Embryonic facial prominence (tissue), 1 donor: ENCODE data around the gene RNASE1.

Experiments
- DNase-seq: peaks from one replicate; pipeline ENCODE4 v3.0.0-alpha.2; 2016; ENCODE audit errors: extremely low spot score

Gene RNASE1

DNA sequence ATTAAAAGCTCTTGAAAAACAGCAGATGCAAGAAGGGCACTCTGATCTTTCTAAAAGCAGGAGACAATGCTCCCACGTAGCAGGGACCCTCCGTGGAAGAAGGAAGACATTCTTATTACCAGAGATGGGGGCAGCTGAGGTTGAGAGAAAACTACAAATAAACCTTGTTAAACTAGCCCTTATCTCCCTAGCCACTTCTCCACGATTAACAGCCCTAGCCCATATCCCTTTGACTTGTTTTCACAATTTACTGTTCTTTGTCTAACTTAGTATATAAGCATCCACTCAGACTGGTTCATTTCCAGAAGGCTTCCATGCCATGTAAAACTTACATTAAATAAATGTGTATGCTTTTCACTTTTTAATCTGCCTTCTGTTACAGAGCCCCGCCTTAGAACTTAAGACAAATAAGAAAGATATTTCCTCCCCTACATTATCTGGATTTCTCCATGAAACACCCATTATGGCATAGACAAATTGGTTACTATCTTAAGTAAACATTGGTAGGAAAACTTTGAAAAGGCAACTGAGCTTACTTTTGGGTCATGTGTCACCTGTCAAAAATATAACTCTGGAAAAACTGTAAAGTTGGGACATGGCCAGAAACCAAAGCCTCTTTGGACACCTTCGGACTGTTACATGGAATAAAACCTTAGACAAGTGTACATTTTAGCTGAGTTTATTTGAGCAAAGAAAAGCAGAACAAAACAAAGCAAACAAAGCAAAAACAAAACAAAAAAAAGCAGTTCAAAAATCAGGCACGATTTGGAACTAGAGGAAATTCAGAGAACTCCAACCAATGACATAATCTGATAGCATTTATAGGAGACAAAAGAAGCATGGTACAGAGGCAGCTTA lies 4.9 kb upstream of the RNASE1 start:
- DNase-seq: no peak

DNA sequence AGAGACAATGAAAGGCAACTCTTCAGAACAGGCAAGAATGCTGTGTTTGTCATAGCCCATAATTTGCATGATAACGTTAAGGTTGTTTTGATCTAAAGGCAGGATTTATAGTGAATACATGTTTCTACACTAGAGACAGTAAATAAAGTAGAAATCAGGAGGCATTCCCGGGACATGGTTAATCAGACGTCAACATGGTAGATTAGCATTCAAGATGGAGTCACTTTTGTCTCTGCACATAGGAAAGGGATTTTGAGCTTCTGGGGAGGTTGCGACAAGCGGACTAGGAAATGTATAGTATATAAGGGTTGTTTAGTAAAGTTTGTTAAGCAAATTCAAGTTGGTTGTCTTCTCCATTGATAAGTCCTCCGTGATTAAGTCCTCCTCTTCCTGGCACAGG lies 2.8 kb upstream of the RNASE1 start:
- no peak for DNase-seq

DNA sequence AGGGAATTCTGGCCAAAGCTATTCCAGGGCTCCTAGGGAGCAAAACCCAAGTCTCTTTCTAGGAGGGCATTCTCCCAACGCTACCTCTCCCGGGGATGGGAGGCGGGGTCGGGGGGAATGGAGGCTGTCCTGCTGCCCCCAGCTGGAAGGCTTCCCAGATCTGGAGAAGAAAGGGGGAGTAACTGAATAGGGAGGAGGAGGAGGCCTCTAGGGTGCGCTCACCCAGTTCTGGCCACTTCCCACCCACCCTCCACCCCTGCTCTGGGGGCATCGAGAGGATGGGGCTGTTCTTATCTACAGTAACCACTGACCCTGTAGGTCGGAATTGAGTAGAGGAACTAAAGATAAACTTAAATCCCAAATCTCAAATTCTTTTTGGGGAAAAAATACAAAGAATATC lies 579 bp upstream of the RNASE1 start:
- no peak for DNase-seq

DNA sequence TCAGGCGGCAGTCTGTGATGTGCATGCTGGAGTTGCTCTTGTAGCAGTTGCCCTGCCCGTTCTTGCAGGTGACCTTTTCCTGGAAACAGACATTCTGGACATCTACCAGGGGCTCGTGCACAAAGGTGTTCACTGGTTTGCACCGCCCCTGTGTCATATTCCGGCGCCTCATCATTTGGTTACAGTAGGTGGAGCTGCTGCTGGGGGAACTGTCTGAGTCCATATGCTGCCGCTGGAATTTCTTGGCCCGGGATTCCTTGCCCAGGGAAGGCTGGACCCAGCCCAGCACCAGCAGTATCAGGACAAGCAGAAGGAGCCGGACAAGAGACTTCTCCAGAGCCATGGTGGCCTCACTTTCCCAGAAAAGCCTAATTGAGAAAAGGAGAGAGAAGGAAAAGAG lies 918 bp downstream of the RNASE1 start:
- no peak for DNase-seq

DNA sequence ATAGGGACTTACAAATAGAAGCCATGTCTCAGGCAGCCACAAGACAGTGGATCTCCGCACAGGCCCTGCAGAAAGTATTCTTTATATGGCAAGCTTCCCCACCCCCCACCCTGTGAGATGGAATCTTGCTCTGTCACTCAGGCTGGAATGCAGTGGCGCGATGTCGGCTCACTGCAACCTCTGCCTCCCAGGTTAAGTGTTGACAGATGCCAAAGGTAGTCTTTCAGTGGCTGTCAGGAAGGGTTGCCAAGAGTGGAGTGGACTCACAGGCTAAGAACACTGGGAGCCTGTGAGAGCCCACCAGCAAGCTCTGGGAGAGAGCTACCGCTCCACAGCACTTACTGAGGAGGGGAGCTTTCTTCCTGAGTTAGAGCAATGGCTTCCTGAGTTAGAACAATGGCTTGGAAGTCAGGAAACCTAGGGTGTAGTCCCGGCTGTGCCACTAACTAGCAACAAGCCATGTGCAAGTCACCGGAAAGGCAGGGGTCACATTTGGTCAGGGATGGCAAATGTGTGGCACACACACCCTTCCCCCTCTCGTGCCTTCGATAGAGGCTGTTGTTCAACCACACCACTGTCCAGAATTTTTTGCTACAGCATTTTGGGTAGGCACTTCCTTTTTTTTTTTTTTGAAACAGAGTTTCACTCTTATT lies 2.6 kb downstream of the RNASE1 start:
- DNase-seq: no peak

DNA sequence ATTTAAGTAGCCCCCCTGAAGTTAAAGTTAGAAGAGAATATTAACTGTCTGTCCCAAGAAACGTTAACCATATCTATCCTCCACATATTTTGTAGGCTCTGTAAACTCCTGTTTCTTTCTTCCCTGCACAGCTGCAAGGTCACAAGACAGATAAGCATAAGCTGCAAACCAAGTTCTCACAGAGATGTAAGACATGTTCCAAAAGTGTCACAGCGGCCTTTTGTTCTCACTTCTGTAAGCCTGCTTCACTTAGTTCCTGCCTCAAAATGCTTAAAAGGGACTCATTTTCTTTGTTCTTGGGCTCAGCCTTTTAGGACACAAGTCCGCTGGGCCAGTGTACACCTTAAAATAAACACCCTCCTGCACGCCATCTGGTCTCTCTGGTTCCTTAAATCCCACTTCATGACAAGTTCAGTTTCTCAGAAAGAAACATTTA lies 3.2 kb downstream of the RNASE1 start:
- no peak for DNase-seq

DNA sequence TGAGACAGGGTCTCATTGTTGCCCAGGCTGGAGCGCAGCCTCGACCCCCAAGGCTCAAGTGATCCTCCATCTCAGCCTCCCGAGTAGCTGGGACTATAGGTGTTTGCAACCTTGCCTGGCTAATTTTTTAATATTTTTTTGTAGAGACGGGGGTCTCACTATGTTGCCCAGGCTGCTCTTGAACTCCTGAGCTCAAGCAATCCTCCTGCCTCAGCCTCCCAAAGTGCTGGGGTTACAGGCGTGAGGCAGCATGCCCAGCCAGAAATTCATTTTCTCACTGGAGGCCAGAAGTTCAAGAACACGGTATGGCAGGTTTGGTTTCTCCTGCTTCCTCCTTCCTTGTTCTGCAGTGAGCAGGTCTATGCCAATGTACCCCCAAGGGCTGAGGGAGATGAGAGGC lies 3.7 kb downstream of the RNASE1 start:
- no peak for DNase-seq

DNA sequence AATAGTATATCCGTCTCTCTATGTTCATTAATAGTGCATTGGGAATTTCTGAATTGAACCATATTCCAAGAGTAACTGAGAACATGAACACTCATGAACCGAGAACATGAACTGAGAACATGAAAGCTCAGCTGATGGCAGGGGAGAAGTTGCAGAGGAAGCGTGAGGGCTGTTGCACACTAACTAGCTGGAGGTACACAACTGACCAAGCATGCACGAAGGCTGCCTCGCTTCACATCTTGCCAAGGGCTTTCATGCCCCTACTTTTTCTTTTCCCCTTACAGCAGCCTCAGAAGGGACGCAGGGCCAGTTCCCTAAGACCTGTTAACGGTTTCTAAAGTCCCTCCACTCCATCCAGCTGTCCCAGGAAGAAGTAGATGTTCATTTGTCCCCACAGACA lies 4.3 kb downstream of the RNASE1 start:
- DNase-seq: no peak

DNA sequence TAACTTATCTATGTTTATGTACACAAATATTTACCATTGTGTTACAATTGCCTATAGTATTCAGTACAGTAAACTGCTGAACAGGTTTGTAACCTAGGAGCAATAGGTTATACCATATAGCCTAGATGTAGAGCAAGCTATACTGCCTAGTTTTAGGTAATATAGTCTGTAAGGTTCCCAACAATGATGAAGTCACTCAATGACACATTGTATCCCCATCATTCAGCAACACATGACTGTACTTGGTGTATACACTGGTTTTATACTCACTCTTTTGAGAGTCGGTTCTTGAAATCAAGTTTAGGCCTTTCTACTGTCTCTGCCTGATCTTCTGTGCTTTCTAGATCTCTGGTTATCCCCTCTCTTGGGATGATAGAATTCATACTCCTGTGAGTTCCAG lies 5.5 kb downstream of the RNASE1 start:
- no peak for DNase-seq

DNA sequence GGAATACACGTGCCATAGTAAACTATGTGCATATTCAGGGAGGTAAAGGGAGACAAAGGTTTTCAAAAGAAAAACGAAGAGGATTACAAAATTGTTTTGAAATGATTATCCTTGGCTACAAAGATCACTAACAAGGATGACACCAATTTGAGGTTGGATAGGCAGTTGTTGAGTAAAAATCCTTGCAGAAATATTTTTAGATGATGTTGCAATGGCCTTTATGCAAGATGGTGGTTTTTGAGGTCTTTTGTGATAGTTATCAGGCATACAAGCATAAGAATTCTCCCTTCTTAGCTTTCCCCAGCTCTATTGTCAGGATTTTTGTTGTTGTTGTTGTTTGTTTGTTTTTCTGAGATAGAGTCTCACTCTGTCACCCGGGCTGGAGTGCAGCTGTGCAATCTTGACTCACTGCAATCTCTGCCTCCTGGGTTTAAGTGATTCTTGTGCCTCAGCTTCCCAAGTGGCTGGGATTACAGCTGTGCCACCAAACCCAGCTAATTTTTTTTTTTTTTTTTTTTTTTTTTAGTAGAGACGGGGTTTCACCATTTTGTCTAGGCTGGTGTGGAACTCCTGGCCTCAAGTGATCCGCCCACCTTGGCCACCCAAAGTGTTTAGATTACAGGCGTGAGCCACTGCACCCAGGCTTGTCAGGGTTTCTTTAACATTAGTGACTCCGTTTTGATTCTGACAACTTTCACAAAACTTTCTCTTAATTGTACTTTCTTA lies 7.8 kb downstream of the RNASE1 start:
- DNase-seq: no peak

DNA sequence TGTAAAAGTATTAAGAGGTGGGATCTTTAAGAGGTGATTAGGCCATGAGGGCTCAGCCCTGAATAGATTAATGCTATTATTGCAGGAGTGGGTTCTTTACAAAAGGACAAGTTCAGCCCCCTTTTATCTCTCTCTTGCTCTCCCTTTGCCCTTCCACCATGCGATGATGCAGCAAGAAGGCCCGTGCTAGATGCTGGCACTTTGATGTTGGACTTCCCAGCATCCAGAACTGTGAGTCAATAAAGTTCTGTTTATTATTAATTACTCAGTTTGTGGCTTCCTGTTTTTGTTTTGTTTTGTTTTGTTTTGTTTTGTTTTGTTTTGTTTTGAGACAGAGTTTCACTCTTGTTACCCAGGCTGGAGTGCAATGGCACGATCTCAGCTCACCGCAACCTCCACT lies 10.1 kb downstream of the RNASE1 start:
- no peak for DNase-seq

DNA sequence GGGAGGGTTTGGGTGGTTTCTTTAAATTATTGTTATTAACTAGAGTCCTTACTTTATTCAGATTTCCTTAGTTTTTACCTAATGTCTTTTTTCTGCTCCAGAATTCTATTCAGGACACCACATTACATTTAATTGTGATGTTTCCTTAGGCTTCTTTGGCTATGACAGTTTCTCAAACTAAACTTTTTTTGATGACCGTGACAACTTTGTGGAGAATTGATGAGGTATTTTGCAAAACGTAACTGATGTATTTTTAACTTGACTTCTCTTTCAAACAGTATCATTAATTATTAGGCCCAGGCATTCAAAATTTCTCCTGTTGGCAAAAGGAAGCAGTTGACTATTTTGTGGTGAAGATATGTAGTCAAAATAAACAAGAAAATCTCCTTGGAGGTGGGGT lies 11.0 kb downstream of the RNASE1 start:
- DNase-seq: no peak

DNA sequence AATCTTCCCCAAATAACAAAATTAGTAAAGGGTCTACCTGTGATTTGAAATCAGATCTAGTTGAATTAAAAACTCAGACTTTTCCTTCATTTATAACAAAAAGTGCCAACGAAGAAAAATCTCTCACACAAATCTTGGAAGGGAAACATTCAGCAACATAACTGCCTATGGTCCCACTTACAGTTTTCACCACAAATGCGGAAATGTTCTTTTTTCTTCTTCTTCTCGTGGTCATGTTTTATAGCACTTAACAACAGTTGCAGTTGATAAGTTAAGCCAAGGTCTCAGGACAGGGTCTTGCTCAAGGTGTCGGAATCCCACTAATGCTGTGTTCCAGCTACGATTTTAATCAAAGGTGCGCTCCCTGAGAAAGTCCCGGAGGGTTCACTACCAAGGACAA lies 11.5 kb downstream of the RNASE1 start:
- DNase-seq: no peak

DNA sequence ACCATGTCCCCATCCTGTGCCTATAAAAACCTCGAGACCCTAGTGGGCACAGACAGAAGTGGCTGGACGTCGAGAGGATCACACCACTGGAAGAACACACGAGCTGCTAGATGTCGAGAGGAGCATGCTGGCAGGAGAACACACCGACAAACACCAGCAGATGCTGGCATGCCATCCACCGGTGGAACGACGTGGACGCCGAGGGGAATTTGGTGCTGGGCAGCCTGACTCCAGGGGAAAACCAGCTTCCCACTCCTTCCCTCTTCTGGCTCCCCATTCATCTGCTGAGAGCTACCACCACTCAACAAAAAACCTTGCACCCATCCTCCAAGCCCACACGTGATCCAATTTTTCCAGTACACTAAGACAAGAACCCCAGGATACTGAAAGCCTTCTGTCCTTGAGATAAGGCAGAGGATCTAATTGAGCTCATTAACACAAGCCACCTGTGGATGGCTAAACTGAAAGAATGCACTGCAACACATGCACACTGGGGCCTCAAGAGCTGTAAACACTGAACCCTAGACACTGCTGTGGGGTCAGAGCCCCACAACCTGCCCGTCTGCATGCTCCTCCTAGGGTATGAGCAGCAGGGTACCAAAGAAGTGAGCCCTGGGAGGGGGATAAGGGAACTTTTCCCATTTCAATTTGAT lies 12.1 kb downstream of the RNASE1 start:
- no peak for DNase-seq

DNA sequence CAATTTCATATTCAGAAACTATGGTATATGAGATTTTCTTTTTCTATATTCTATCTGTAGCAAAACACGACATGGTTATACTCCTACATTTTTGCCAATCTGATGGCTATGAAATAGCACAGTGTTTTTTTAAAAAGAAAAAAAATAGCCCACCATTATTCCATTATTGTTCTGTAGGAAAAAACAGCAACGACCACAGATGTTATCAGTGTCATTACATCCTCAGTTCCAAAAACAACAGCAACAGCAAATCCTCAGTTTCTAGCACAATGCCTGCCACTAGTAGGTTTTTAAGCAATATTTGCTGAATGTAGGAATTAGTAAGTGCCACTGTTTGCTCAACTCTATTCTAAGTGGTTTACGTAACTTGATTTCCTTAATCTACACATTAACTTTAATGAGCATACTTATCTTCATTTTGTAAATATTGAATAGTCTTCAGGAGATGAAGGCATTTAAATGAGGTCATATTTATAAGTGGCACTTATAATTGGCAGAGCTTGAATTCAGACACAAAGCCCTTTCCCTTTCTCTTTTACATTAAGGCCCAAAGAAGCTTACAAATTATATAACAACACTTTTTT lies 13.3 kb downstream of the RNASE1 start:
- no peak for DNase-seq

DNA sequence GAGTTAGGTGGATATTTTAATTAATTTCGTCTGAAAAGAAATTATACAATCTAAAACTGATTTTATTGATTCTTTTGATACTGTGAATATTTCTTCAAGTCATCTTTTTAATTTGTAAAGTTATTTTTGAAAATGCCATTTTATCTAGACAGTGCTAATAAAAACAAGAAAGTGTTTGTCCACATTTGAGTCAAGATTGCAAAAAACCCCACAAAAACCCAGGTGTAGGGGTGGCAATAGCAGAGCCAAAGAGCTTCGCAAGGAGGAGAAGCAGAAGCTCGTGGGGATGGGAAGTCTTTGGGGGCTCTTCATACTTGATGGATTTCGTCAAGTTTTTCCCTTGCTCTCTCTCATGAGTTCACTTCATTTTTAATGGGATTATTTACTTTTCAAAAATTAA lies 15.6 kb downstream of the RNASE1 start:
- DNase-seq: no peak

DNA sequence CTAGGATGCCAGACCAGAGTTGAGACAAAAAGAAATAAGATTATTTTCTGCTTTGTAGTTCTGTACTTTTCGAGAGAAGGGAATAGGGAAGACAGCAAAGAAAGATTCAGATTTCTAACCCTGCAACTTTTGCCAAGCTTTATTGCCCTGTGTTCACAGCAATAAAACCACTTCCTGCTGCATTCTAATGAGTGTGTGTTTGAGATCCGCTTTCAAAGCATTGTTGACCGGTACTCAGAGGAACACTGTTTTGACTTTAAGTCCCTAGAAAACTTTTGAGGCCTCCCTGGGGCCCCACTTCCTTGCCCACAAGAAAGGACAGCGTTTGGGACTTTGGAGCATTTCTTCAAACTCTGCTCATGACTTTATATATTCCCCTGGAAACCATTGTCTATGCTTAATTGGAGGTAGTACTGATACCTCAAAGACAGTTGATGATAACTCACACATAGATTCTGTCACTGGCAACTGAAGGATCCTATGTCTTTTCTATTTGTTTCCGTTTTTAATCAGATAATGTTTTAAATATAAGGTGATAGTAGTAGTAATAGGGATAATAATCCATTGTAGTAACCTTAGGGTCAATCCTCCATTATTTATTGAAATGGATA lies 20.3 kb downstream of the RNASE1 start:
- DNase-seq: no peak

DNA sequence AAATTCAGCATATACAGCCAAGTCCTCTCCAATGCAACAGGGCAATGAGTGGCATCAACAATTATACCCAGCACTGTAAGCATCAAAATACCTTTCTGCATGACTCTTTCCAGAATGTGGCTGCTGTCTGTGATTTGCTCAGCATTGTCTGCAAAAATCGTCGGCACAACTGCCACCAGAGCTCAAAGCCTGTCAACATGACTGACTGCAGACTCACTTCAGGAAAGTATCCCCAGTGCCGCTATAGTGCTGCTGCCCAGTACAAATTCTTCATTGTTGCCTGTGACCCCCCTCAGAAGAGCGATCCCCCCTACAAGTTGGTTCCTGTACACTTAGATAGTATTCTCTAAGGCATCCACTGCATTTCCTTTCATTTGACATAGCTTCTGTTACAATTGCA lies 20.8 kb downstream of the RNASE1 start:
- no peak for DNase-seq

DNA sequence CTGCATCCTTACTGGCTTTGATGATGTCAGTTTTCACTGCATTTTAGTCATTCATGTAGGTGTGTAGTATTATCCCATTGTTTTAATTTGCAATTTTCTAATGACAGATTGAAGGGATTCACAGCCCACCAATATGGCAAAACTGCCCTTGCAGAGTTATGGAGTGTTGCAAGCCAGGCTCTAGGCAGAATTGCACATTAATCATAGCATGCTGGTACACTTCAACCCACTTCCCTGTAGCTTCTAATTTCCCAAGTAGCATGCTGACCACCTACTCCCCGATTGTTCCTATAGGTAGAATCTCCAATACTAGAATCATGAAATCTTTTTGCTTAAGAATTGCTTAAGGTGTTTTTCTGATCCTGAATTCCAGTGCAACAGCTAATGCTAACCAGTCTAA lies 26.7 kb downstream of the RNASE1 start:
- no peak for DNase-seq

DNA sequence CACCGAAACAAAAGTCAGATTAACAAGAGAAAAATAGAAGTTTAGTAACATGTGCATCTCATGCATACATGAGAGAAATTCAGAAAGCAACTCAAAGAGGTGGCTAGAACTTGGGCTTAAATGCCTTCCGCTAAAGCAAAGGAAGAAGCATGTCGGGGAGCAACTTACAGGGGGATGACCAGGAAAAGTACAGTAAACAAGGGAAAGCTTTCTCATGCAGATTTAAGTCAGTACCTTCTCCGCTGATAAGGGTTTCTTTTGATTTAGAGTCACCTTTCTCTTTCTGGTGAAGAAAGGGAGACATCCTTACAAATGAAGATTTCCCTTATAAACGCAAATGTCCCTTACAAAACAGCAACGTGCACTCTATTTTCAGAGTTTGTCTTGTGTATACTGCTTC lies 27.6 kb downstream of the RNASE1 start:
- DNase-seq: no peak

DNA sequence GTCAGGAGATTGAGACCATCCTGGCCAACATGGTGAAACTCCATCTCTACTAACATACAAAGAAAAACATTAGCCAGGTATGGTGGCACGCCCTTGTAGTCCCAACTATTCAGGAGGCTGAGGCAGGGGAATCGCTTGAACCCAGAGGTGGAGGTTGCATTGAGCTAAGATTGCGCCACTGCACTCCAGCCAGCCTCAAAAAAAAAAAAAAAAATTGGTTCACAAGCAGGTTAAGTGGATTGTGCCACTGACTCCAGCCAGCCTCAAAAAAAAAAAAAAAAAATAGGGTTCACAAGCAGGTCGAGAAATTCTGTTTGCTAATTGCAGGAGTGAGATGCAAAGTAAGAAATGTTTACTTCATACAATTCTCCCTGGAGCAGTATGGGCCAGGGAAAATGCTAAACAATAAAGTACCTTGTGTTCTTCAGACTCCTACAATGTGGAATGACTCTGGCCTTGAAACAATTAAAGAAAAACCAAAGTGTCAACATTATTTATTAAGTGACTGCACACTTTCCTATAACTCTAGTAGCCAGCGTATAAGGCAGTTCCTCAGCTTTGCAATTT lies 28.3 kb downstream of the RNASE1 start:
- no peak for DNase-seq
